ENCODE data around the gene KIF26A.
A peak's percentile ranks its signal among the peaks of the same experiment; 100 is the strongest.

The KIF26A gene

GRCh38 chr14:104212206-104213095 is 74.1 kb downstream of the KIF26A start:
- DNase-seq: no peak

GRCh38 chr14:104213301-104214034 is 75.1 kb downstream of the KIF26A start:
- no peak for DNase-seq

- no peak for DNase-seq
These were observed 76.2 kb downstream of the KIF26A start for GRCh38 chr14:104214431-104215218.

- no peak for DNase-seq
These were observed 77.4 kb downstream of the KIF26A start for GRCh38 chr14:104215706-104216334.

- no peak for DNase-seq
These were observed 78.1 kb downstream of the KIF26A start for GRCh38 chr14:104216457-104216856.

- DNase-seq: no peak
These were observed 79.3 kb downstream of the KIF26A start for GRCh38 chr14:104217486-104218360.

GRCh38 chr14:104218361-104219180 is 80.2 kb downstream of the KIF26A start:
- no peak for DNase-seq

GRCh38 chr14:104219731-104220214 is 81.4 kb downstream of the KIF26A start:
- no peak for DNase-seq

GRCh38 chr14:104220215-104221070 is 82.1 kb downstream of the KIF26A start:
- no peak for DNase-seq

- no peak for DNase-seq
These were observed 82.8 kb downstream of the KIF26A start for GRCh38 chr14:104221071-104221625.

- no peak for DNase-seq
These were observed 83.4 kb downstream of the KIF26A start for GRCh38 chr14:104221636-104222369.

- DNase-seq: no peak
These were observed 84.1 kb downstream of the KIF26A start for GRCh38 chr14:104222396-104223036.

GRCh38 chr14:104223101-104224041 is 85.0 kb downstream of the KIF26A start:
- no peak for DNase-seq

- DNase-seq: no peak
These were observed 85.7 kb downstream of the KIF26A start for GRCh38 chr14:104224131-104224505.

GRCh38 chr14:104224506-104225277 is 86.3 kb downstream of the KIF26A start:
- peak; percentile 13 for DNase-seq
